Measurements from ENCODE around the gene ANP32B. TPM values are rescaled to one million over a fixed set of nuclear protein-coding genes. Genes with fewer than 3 reads are reported as not detected.
"Not testable (repeated sequence)": the region's sequence is repeated elsewhere in the genome, so short reads cannot be mapped to it uniquely, and the experiment has no call there.

The ANP32B gene
- total RNA-seq, 2 donors from 2014 or later = 98.2 to 137 TPM

DNA sequence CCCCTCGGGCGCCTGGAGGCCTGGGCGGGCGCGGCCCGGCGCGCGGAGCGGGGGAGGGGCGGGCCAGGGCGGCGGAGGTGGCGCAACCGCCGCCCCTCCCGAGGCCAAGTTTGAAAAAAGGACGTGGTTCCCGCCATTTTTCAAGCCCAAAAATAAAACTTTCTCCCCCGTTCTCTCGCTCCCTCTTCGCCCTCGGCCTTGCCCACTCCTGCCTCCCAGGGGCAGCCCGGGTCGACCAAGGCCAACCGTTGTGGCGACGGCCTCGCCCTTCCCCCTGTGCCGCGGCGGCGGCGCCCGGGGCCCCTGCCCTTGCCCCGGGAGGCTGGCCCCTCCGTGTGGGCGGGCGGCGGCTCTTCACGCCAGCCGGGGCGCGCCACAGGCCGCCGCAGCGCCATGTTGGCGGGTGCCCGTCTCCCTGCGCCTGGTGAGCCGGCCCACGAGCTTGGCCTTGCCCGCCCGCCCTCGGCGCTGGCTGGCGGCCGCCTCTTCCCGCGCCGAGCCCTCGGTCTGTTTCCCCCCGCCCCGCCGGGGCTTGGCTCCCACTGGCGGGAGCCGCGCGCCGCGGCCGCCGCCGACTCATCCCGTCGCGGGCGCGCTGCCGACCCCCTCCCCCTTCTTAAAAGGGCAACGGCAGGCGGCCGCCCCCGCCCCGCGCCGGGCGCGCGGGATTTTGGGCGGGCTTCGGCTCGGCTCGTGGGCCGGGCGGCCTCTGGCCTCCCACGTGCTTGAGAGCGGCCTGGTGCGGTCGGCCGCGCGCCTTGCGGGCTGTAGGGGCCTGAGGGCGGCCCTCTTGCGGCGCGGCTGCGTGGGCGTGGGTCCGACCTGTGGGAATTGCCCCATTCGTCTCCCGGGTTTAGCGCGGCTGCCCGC lies 1.3 kb downstream of the ANP32B start:
- ATAC-seq (peak; percentile 47), DNase-seq (peak; percentile 67 to 85)
- intact Hi-C loops (cut with DNase I, micrococcal nuclease) = loop anchor here in 1 of 2 donors (10.0 kb wide), 1 partner anchor 60 kb away; the partner anchor contains the start of gene TRMO

DNA sequence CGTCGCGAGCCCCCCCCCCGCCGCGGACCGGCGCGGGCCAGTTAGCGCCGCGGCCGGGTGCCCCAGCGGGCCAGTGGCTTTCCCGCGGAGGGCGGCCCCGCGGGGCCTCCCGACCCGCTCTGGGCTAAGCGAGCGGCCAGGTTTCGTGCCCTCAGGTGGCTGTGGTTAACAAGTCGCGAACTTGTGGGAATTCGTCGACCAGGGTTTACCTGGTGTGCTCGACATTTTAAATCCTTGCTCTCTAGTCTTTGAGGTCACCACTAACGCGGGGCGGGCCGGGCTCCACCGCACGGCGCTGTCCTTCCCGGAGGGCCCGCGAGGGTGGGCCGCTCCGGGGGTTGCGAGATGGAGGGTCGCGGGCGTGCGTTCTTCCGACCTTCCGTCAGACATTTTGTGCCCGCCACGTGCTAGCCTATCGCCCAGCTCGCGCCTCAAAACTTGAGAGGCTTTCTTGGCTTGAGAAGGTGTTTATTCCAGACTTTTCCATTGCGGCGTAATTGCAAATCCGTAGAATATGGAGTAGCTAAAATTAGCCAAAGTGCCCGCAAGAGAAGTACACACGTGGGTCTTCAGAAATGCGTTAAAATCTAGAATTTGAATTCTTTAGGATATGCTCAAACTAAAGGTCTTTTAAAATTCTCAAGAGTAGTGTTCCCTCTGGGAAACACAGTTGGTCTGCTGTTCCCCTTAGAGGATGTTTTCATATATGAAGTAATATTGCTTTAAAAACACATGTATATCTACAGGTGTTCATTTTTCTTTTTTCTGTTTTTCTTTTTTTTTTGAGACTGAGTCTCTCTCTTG lies 2.1 kb downstream of the ANP32B start:
- ATAC-seq (peak; percentile 9), DNase-seq (peak; percentile 38 to 61)
- intact Hi-C loops (cut with DNase I, micrococcal nuclease) = loop anchor here in 1 of 2 donors (10.0 kb wide), 1 partner anchor 60 kb away; the partner anchor contains the start of gene TRMO

DNA sequence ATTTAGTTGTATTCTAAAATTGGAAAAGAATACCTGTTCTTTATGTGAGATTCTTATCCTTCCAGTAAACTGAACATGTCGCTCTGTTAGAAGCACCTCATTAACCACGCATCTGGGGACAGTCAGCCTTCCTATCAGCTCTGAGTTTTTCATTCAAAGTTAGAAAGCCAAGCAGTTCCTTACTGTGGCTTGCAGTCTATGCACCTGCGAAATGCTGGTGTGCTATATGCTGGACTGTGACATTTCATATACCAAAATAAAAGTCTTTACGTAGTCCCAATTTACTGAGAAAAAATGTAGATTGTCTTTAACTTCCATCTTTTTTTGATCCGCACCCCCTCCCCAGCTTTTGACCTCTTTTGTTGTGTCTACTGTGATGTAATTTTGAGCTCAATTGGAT lies 4.3 kb downstream of the ANP32B start:
- intact Hi-C loops (cut with DNase I, micrococcal nuclease) = loop anchor here in 1 of 2 donors (10.0 kb wide), 1 partner anchor 63 kb away; the partner anchor contains the start of gene TRMO
- ATAC-seq = no peak
- DNase-seq = no peak

DNA sequence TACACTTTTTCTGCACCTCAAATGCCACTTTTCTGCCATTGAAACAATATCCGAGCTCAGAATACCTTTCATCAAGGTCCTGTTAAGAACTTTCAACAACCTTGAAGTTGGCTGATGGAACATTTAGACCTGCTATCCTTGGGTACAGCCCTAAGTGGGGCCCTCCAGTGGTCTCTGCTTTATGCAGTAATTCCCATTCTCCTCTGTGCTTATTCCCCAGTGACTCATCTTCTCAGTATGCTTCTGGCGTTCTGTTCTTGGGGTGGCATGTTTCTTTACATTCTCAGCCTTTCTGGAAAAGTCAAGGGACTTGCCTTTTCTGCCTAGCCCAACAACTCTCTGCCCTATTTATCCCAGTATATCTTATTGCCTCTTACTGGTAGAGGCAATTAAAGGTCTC lies 7.1 kb downstream of the ANP32B start:
- DNase-seq (no peak), ATAC-seq (peak; percentile 34)
- intact Hi-C loops (cut with DNase I, micrococcal nuclease) = no loop called here

DNA sequence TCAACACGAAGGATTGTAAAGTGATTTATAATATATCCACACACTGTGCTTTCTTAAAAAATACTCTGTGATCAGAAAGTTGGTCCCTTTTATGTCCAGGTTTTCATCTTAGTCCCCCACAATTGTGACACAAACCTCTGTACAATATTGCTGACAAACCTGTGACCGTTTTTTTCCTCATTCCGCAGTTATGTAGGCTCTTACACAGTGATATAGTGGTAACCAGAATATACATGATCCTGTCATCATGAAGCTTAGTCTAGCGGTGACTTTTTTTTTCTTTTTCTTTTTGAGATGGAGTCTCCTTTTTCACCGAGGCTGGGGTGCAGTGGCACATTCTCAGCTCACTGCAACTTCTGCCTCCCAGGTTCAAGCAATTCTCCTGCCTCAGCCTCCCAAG lies 8.7 kb downstream of the ANP32B start:
- ATAC-seq = no peak
- DNase-seq = no peak
- intact Hi-C loops (cut with DNase I, micrococcal nuclease) = no loop called here

DNA sequence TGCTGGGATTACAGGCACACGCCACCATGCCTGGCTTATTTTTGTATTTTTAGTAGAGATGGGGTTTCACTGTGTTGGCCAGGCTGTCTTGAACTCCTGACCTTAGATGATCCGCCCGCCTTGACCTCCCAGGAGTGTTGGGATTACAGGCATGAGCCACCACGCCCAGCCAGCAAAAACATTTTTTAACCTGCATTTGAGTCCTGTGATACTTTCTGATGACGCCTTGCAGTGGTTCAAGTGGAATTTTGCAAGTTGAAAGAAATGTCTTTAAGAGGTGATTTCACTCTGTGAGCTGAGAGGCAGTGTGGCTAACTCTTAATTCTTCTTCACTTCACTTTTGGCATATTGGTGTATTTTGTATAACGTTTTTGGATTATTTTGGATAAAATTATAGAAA lies 9.1 kb downstream of the ANP32B start:
- no peak for ATAC-seq
- intact Hi-C loops (cut with DNase I, micrococcal nuclease) = no loop called here
- DNase-seq = no peak

DNA sequence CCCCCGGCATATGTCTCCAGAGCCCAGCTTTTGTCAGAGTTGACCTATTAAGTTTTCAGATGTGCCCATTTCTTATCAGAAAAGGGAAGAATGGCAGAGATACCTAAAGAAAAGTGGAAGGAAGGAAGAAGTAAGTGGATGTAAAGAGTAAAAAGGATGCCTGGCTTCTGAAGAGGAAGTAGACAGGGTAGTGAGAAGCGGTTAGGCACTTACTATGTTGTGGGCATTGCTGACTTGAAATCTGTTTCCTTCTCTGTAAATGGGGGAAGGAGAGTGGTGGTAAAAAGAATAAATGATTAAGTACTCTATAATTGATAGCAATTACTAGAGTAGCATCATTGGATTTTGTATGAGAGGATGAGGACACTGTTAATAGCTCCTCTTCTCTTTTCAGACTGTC lies 9.9 kb downstream of the ANP32B start:
- peak; percentile 32 for ATAC-seq
- no peak for DNase-seq
- intact Hi-C loops (cut with DNase I, micrococcal nuclease) = no loop called here

DNA sequence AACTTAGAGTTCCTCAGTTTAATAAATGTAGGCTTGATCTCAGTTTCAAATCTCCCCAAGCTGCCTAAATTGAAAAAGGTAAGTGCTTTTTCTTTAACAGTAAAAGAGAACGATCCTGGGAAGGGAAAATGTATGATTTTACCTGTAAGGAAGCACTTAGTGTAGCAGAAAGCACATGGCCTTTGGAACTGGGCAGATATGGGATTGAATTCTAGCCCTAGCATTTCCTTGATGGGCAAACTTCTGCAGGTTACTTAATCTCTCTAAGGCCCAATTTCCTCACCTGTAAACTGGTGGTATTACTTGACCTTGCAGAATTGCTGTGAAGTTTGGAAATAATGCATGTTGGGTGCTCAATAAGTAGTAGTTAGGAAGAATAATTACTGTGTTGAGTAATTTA lies 11.6 kb downstream of the ANP32B start:
- intact Hi-C loops (cut with DNase I, micrococcal nuclease) = no loop called here
- no peak for DNase-seq

DNA sequence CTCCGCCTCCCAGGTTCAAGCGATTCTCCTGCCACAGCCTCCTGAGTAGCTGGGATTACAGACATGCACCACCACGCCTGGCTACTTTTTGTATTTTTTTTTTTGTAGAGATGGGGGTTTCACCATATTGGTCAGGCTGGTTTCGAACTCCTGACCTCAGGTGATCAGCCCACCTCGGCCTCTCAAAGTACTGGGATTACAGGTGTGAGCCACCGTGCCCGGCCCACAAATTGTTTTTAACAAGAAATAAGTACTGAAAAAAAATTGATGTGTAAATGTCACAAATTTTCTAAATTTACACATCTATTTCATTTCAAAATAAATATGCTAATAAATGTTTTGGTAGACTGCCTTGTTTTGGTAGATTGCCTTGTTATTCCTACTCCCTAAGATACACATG lies 13.5 kb downstream of the ANP32B start:
- ATAC-seq; DNase-seq; intact Hi-C loops (cut with DNase I, micrococcal nuclease): not testable (repeated sequence)

More for the DNA sequence above, 11.6 kb downstream of the ANP32B start:
- ATAC-seq = peak; percentile 80

DNA sequence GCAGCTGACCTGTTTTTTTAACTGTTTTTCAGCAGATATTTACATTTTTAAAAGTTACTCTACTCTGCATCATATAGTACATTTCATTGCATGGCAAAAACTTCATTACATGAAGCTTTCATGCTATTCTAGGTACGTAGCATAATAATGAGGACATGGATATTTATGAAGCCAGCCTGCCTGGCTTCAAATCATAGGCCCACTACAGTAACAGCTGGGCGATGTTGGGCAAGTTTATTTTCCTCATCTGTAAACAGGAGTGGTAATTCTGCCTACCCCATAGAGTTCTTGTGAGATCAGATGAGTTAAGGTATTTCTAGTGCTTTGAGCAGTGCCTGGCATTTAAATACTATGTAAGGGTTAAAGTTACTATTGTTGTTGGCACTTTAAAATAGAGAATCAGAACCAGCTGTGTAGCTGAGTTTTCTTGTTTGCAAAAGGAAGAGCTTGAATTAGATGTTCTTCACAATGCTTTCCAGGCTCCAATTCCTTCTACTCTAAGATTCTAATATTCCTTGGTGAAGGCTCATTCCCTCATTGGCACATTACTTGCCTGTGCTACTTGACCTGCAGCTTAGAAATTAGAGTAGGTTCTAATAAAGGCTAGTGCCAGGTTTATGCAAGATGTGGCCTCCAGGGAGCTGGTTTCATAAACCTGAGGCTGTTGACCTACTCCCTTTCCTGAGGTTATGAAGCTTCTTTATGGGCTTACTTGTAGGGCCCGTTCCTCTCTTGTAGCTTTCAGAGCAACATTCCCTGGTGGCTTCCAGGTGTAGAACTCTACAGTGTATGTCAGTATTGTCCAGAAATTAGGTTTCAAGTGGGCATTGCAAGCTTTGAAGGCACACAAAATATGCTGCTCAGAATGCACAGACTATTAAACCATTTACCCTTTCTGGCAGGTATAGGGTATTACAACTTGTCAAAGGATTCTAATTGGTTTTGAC lies 14.5 kb downstream of the ANP32B start:
- ATAC-seq = no peak
- intact Hi-C loops (cut with DNase I, micrococcal nuclease) = no loop called here
- DNase-seq = no peak

DNA sequence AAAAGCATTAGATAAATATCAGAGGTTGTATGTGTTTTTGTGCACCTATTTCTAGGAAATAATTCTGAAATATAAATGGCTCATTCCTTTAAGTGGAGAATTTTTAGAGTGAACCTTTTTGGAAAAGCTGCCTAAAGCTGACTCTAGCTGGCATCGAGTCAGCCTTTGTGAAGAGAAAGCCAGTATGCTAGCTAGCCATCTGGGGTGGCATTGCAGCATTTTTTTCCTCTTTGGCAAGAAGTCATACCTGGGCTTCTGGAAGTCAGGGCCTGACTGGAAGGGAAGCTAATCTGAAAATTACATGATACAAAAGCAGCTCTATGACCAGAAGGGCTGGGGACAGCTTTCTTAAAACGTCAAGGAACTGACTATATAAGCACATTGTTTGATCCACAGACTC lies 19.7 kb downstream of the ANP32B start:
- intact Hi-C loops (cut with DNase I, micrococcal nuclease) = no loop called here
- no peak for DNase-seq
- no peak for ATAC-seq

DNA sequence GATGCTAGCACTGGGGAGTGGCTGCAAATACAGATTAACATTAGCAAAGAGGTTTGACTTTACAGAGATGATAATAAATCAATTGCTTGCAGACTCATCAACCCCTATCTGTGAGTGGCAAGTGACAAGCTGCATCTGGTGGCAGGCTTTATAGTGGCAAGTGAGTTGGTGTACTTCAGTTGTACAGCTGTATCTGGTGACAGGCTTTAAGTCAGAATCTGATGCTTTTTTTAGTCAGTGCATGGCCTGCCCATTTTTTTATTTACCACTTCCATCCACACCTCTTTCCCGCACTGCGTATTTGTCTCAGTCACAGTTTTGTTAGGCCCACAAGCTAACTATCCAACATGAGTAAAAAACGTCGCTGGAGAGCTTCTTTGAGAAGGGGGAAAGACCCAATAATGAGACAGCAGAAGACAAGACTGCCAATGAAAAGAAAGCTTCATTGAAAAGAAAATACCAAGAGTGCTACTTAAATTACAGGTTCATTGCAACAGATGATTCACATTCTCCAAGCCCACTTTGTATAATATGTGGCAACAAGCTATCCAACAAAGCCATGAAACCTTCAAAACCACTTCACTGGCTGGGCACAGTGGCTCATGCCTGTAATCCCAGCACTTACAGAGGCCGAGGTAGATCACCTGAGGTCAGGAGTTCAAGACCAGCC lies 23.1 kb downstream of the ANP32B start:
- ATAC-seq (no peak), DNase-seq (no peak)
- intact Hi-C loops (cut with DNase I, micrococcal nuclease) = no loop called here

DNA sequence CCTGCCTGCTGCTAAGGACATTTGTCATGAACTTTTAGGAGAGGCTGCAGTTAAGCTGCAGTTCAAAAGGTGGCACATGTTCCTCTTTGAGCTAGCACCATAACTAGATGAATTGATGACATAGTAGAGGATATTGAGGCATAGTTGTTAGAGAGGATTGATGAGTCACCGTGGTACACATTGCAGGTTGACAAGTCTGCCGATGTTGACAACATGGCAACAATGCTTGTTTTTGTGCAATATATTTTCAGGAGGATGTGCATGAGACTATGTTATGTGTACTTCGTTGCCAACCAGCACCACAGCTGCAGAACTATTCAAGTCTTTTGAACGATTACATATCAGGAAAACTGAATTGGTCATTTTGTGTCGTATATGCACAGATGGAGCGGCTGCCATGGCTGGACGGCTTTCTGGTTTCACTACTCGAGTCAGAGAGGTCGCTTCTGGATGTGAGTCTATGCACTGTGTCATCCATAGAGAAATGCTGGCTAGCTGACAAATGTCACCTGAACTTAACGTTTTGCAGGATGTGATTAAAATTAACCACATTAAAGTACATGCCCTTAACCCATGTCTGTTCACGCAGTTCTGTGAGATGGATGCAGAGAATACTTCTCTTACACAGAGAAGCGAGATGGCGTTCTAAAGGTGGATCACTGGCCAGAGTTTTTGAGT lies 24.2 kb downstream of the ANP32B start:
- intact Hi-C loops (cut with DNase I, micrococcal nuclease) = no loop called here
- DNase-seq (no peak), ATAC-seq (no peak)

DNA sequence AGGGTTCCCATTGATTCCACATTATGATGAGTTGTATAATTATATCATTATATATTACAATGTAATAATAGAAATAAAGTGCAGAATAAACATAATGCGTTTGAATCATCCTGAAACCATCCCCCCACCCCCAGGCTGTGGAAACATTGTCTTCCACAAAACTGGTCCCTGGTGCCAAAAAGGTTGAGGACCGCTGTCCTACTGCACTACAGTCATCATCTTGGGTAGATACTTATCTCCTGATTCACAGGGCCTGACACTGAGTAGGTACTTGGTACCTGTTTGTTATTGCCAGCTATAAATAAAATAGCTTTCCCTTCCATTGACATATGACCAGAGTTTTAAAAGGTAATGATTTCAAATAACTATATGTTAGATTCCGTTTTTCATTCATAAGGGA lies 25.6 kb downstream of the ANP32B start:
- DNase-seq = no peak

DNA sequence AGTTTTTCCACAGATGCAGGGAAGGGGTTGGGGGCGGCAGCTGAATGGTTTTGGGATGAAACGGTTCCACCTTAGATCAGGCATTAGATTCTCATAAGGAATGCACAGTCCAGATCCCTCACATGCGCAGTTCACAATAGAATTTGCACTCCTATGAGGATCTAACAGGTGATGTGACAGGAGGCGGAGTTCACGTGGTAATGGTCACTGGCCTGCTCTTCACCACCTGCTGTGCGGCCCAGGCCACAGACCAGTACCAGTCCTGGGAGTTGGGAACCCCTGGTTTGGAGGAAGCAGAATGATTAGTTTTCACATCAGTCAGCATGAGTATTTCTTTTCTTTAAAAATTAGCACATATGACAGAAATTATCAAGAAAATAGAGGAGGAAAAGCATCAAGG lies 26.3 kb downstream of the ANP32B start:
- ATAC-seq = no peak
- intact Hi-C loops (cut with DNase I, micrococcal nuclease) = no loop called here
- no peak for DNase-seq

More for the DNA sequence above, 25.6 kb downstream of the ANP32B start:
- intact Hi-C loops (cut with DNase I, micrococcal nuclease) = no loop called here
- ATAC-seq = no peak

DNA sequence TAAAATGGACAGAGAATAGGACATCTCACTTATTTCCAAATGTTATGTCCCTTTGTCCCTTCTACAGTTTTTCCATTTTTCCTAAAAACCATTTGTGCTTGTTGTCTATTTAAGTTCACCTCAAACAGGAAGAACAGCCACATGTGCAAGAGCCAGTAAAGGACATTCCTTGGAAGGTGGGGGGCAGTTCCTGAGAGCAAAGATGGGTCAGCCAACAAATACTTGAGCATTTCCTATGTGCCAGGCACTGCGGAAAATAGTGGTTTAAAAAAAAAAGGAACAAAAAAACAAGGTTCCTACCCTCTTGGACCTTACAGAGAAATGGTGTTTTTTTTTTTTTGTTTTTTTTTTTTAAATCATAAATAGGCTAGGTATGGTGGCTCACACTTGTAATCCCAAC lies 26.8 kb downstream of the ANP32B start:
- ATAC-seq (no peak), DNase-seq (no peak)
- intact Hi-C loops (cut with DNase I, micrococcal nuclease) = no loop called here

DNA sequence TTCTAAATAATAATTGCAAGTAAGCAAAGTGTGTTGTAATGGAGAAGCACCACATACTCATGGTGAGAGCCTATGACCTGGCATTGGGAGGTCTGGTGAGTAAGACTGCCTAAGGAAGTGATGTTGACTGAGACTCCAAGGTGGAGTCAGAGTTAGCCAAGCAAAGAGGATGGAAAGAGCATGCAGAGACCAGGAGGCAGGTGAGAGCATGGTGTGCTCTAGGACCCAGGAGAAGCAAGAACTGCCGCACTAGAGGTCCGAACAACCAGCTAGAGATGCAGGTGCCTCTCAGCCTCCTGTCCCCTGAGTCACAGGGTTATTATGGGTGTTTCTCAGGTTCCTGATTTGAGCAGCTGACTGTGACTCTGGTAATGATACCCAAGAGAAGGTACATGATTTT lies 27.3 kb downstream of the ANP32B start:
- DNase-seq = peak in 1 of 2 donors; percentile 54
- intact Hi-C loops (cut with DNase I, micrococcal nuclease) = no loop called here
- peak; percentile 95 for ATAC-seq

DNA sequence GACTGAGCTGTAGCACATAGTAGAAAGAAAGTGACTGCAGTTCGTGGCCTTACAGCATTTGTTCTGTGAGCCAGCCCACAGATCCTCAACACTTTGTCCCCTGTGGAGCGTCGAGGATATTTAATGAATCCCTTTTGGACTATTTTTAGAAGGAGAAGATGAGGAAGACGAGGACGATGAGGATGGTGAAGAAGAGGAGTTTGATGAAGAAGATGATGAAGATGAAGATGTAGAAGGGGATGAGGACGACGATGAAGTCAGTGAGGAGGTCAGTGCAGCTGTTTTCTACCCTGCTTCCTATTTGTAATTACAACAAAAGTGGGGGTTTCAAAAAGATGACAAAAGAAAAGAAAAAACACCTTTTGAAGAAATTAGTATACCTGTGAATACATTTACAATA lies 28.0 kb downstream of the ANP32B start:
- DNase-seq (no peak), ATAC-seq (no peak)
- intact Hi-C loops (cut with DNase I, micrococcal nuclease) = no loop called here

Data from left colon (tissue), 2 donors.